NCI-H1694 treated with DMSO at 0.1 percent for 48 hours (cell line): Measurements from ENCODE around the gene ARID3C.
A peak's percentile ranks its signal among the peaks of the same experiment; 100 is the strongest.
"Not testable (repeated sequence)": the region's sequence is repeated elsewhere in the genome, so short reads cannot be mapped to it uniquely, and the experiment has no call there.

Experiments used
- DNase-seq: peaks from one replicate; lab custom pipeline; 2025; lab: John Stamatoyannopoulos, UW

Gene ARID3C

DNA sequence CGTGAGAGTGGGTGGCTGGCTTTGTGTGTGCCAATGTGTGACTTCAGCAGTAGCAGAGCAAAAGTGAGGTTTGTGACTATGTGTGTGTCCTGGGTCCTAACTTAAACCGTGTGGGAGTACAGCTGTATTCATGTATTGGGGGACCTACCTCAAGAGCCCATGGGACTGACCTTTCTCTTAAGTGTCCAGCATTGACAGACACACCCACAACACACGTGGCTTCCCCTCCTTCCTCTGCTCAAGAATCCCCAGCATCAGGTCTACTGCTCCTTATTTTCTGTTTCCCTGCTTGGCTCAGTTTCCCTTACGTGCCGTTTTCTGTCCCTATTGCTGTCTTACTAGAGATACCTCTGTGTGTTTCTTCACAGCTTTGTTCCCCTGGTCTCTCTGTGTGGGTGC is 23.7 kb upstream of the ARID3C start:
- DNase-seq: no peak

DNA sequence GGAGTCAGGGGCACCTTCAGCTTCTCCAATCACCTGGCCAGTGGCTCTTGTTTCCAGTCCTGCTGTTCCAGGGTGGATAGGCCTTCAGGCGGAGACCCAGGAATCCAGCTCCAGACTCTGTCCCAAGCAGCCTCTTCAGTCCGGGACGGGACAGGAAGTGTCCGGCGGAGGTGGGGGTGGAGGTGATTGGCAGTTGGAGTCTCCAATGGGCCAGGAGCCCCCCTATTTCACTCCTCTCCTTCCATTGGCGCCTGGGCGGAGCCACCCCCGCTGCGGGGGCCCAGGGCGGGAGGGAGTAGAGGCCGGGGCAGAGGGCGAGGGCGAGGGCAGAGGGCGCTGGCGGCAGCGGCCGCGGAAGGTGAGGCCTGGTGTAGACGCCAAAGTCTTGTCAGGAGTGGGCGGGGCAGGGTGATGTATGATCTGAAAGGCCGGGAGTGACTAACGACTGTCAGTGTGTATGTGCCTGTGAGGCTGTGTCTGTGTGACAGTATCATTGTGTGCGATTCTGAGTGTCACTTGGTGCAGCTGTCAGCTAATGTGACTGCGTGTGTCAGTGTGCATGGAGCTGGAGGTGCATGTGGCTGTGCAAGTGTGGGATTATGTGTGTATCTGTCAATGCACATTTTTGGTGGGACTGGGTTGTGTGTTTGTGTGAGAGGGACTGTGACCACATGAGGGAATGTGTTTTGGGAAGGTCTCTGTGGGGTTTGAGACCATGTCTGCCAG is 23.2 kb upstream of the ARID3C start, which contains the start of gene IL11RA:
Gene IL11RA, plus strand, starts transcription at position 310 of the 726 bp plus-strand sequence. CDS start 3,033 bp downstream, outside the sequence.
- DNase-seq: peak; percentile 81

DNA sequence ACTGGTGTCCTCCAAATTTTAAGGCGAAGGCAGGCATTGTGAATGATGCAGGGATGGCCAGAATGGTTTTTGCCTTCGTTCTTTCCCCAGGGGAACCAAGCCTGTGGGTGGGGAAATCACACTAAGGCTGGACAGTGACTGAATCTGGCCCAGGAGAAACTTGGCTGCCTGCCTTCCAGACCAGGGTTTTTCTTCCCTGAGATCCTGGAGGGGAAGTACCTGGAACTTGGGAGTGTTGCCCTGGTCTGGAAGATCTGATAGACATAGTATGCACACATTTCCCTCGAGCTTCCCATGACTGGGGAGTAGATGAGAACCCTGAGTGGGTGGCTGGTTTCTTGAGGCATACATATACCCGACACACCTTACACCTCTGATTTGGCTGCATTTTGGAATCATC is 22.5 kb upstream of the ARID3C start:
- DNase-seq: no peak

DNA sequence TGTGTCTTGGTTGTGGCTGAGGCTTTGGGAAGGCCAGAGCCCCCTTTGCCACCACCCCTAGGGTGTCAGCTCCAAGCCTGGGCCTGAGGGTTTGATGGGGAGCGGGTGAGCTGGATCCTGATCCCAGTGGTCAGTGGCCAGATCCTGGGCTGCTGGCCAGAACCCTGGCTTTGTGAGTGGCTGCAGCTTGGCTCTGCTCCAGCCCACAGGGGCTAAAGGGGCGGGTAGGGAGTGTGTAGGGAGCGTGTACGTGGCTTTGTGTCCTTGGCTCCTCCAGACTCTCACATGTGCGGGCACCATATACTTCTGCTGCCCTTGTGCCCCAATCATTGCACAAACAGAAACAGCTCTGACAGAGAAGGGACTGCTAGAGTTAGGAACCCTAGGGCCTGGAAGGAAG is 21.9 kb upstream of the ARID3C start:
- no peak for DNase-seq

DNA sequence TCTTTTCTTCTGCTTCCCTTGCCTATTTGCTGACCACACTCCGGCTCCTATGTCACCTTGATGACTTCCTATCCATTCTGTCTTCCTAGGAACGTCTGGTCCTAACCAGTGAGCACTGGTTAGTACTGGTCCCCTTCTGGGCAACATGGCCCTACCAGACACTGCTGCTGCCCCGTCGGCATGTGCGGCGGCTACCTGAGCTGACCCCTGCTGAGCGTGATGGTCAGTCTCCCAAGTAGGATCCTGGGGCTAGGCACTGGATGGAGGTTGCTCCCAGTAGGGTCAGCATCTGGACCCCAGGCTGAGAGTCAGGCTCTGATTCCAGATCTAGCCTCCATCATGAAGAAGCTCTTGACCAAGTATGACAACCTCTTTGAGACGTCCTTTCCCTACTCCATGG is 19.8 kb upstream of the ARID3C start:
- no peak for DNase-seq

DNA sequence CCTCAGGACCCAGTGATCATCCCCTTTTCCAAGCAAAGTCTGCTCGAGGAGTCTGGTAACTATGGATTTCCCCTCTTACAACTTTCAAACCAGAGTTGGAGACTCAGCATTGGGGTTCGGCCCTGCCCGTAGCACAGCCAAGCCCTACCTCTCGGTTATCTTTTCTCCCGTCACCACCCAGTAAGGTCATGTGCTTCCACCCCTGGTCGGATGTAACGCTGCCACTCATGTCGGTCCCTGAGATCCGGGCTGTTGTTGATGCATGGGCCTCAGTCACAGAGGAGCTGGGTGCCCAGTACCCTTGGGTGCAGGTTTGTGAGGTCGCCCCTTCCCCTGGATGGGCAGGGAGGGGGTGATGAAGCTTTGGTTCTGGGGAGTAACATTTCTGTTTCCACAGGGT is 18.8 kb upstream of the ARID3C start:
- no peak for DNase-seq

DNA sequence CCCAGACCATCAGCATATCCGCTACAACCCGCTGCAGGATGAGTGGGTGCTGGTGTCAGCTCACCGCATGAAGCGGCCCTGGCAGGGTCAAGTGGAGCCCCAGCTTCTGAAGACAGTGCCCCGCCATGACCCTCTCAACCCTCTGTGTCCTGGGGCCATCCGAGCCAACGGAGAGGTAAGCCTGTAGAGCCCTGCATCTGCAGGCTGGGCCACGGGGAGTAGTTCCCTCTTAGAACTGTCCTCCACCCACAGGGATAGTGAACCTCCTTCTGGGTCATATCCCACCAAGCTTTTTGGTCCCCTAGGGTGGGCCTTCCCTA is 18.2 kb upstream of the ARID3C start:
- DNase-seq: no peak

DNA sequence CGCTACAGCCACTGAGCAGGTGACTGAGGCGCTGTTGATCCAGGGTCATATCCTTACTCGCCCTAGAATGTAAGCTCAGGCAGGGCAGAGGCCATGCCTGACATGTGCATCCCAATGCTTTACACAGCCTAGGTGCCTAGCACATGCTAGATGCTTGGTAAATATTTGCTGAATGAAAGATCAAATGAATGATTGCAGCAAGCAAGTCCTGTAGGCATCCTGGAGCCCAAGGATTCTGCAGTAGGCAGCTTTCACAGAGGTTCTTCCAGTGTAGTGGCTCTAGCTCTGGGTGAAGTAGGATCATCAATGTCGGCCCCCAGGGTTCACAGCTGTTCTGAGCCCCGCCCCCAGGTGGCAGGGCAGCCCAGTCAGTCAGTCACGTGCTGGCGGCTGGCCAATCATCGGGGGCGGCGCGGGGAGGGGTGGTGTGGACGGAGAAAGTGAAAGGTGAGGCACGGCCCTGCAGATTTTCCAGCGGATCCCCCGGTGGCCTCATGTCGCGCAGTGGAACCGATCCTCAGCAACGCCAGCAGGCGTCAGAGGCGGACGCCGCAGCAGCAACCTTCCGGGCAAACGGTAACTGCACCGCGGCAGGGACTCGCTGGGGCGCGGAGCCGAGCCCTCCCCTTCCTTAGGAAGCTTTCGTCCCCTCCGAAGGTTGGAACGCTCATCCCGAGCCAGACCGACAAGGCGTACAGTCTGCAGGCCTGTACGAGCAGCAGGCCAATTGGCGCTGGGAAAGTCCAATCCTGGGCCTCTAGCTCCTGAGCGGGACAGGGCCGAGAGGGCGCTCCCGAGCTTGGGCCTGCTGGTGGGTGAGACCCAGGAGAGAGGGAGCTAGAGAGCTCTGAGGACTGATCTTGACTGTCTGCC is 17.6 kb upstream of the ARID3C start, which contains the start of gene GALT:
Gene GALT, plus strand, starts transcription at position 465 of the 873 bp plus-strand sequence. Its CDS starts 30 bp downstream, at position 495.
- DNase-seq: peak; percentile 80

DNA sequence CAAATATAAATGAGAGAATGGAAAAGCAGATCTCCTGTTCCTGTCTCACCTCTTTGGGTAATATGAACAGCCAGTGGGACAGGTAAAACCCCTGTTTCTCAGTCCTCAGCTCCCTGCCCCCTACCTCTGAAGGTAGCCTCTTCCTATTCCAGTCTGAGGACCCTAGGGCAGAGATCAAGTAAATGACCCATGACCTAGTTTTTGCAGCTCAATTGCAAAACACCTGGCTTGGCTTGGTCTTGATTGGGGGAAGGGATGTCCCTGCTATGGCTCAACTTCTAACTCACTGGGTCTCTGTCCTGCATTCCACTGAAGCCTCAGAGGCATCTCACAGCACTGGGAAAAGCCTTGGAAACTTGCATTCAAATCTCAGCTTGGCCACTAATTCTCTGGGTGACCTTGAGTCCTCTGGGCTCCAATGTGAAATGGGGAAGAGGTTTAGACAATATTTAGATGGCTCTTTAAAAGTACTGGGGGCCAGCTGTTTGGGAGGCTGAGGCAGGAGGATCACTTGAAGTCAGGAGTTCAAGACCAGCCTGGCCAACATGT is 16.0 kb upstream of the ARID3C start:
- no peak for DNase-seq

DNA sequence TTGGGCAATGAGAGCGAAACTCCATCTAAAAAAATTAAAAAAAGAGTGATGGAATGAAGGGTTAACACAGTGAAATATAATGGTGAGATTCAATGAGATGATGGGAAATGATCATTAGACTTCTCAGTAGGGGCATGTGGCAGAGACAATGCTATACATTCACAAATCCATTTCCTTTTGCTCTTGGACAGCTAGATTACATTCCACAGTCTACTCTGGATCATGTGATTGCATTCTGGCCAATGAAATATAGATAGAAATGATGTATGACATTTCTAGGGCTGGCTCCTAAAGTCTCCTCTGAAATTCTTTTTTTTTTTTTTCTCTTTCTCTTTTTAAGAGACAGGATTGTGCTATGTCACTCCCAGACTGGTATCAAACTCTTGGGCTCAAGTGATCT is 13.8 kb upstream of the ARID3C start:
- no peak for DNase-seq

DNA sequence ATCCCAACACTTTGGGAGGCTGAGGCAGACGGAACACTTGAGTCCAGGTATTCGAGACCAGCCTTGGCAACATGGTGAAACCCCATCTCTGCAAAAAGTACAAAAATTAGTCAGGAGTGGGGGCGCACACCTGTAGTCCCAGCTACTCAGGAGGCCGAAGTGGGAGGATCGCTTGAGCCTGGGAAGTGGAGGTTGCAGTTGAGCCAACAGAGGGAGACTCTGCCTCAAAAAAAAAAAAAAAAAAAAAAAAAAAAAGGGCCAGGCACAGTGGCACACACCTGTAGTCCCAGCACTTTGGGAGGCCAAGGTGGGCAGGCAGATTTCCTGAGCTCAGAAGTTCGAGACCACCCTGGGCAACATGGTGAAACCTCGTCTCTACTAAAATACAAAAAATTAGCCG is 10.5 kb upstream of the ARID3C start:
- not testable (repeated sequence) for DNase-seq

DNA sequence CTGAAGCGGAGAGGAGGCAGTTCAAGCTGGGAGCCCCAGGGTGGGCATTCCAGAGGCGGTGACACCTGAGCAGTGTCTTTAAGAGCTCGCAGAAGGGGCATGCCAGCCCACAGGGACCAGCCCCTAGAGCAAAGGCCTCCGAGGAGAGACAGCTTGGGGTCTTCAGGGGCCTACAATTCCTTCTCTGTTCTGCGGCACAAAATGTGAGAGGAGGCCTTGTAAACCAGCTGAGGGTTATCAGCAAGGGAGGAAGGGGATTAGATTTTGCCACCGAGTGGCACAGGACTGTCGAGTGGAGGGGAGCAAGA is 9.2 kb upstream of the ARID3C start:
- DNase-seq: no peak

DNA sequence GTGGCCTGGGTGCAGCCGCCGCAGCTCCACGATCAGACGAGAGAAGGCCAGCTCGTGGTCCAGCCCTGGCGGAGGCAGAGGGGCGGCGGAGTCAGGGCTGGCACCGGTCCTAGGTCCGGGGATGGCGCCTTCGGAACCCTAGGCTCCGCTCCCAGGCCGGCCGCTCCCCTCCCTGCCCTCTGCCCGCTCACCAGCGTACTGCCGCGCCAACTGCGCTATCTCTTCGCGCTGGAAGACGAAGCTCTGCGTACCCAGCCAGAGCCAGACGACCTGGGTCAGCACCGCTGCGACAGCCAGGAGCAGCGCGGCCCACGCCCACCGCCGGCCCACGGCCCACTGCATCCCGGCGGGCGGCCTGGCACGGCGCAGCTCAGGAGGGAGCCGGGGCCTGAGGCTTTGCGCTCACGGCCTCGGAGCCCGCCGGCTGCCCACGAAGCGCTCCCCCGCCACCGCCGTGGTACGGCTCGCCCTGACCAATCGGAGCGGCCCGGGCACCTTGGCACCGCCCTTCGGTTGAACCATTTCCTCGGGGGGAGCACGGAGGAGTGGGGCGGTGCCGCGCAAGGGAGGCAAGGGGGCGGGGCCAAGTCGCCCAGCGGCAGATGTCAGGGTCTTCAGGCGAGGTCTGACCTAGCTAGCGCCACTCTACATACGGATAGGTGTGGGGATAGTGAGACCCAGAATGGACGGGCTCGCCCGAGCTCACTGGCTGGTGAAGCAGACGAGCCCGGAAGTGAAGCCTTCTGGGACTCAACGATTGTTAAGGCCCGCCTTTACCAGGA is 8.7 kb upstream of the ARID3C start, which contains the start of gene SIGMAR1:
Gene SIGMAR1, minus strand, starts transcription at position 432 of the 782 bp plus-strand sequence. Its CDS starts 90 bp downstream, at position 342.
- peak; percentile 80 for DNase-seq

DNA sequence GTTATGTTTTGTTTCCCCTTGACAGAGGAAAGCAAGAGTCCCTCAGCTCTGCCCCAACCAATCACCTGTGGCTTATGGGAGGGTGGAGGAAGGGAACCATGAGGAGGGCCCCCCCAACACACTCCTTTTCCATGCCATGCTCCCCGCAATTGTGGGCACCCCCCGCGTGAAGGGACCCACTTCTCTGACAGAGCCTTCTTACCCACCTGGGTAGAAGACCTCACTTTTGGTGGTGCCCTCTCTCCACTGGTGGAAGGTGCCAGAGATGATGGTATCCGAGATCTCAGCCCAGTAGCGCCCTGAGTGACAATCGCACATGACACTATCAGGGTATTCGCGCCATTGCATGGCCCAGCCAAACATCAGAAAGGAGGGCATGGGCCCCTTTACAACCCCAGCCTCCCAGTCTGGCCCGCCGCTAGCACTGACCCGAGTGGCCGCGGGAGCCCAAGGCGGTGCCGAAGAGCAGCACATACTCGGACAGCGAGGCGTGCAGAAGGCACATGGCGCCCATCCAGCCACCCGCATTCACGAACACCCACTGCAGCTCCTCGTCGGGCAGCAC is 8.0 kb upstream of the ARID3C start:
- DNase-seq: no peak

DNA sequence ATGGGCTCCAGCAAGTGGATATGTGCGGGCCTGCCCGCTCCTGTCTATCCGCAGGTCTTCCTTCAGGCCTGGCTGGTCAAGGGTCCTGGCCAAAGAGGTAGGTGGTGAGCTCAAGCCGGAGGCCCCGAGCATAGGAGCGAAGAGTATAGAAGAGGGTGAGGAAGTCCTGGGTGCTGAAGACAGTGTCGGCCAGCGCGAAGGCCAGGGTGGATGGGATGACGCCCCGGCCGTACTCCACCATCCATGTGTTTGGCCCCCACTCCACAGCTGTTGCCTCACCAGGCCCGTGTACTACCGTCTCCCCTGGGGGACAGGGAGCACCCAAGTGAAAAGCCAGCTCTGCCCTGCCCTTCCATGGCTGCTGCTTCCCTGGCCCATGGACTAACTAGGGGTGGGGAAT is 6.7 kb upstream of the ARID3C start:
- no peak for DNase-seq

DNA sequence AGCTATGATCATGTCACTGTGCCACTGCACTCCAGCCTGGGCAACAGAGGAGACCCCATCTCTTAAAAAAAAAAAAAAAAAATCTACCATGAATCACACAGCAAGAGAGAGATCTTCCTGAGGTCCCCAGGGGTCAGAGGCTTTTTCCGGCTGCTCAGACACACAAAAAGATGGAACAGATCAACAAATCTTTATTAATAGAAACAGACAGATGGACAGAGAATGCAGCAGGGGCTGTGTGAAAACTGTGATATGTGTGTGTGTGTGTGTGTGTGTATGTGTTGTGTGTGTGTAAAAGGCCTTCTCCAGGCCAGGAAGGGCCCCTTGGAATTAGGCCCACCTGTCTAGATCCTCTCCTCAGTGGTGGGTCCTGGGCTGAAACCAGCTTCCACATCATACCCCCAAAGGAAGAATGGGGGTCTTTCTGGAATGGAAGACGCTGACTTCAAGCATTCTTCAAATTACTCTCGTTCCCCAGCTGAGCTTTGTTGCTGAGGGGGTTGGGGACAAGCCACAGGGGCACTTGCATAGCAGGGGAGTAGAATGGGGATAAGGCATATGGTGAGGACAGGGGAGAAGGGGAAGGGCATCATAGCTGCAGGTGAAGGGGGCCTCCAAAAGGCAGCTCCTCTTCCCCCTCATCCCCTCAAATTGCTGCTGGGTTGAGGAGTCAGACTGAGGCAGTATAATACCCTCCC is 5.8 kb upstream of the ARID3C start:
- no peak for DNase-seq

DNA sequence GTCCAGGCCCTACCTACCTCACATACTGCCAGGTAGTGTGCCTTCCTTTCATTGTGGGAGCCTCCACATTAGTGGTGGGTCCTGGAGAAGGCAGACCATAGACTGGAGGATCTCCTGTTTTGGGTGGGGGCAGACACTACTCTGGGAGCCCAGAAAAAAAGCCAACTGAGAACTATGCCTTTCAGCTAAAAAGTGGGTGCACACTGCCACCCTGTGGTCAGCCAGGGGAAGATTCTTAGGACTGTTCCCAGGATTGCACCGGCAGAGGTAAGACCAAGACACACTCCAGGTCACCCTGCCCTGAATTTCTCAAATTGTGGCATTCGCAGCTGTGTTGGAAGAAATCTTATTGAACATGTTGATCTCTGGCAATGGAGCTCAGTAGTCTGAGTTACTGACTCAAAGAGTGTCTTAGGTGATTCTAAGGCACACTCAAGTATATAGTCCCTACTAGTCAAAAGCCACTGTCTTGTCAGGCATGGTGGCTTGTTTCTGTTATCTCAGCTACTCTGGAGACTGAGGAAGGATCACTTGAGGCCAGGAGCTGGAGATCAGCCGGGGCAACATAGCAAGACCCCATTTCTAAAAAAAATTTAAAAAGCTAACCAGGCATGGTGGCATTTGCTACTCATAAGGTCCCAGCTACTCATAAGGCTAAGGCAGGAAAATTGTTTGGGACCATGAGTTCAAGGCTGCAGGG is 5.1 kb upstream of the ARID3C start:
- peak; percentile 62 for DNase-seq

DNA sequence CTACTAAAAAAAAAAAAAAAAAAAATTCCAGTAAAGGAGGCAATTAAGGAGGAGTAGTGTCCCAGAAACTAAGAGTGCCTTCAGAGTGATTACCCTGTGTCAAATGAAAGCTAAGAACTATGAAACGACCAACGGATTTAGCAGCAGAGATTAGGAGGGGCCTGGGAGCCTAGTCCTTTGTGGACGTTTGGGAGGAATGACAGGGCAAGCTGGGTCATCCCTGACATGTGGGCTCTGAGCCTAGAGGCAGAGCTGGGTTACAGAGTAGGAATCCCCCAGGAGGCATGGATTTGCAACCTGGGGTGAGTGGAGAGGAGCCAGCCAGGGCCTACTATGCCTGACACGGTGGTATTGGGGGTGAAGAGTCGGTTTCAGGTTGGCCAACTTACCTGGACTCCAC is 4.3 kb upstream of the ARID3C start:
- DNase-seq: no peak

DNA sequence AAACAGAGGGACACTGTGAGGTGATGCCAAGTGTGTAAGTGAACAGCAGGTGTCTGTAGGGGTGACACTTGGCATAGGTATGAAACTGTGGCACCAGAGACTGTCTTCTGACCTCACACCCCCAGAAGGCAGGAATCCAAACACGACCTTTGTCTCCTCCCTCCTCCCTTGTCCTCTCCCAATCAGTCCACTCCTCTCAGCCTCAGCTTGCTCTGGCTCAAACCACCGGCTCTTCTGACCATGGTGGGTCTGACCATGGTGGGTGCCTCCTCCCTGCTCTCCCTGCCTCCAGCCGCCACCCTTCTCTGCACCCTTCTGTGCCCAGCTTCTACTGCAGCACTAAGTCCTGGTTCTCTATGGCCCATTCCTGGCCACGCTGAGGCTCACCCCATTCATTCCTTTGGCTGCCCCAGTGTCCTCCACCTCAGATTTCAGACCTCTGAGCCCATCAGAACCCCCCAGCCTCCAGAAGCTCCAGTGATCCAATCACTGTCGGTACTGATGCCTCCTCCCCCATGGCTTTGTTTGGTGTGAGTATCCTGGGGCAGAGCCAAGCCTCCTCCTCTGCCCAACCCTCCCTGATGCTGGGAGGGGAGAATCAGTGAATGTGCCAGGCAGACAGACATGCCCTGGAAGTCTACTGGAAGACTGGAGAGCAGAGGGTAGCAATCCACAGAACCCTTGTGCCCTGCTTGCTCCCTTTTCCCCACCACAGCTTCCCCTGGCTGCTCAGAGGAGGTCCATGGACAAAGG is 1.7 kb upstream of the ARID3C start:
- DNase-seq: no peak

DNA sequence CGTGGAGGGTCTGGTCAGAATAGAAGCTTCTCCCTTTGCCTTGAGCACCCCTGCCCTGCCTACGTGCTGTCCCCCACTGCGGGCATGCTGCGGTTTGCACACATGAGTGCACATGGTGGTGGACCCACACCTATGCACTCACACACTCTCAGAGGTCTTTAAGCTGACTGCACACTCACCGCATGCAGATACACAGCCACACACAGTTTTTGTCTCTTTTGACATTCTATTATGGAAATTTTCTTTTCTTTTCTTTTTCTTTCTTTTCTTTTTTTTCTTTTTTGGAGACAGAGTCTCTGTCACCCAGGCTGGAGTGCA is 584 bp upstream of the ARID3C start:
- no peak for DNase-seq
